ENCODE measurements around the gene PLCH1.
"Not testable (repeated sequence)": the region's sequence is repeated elsewhere in the genome, so short reads cannot be mapped to it uniquely, and the experiment has no call there.

The PLCH1 gene

GRCh38 chr3:155404486-155404885 lies 340.4 kb downstream of the PLCH1 start (continued):
- TF ChIP-seq ZNF624 (tag by site-specific recombination; IDR thresholded peaks at IDR 0.05) = no peak

GRCh38 chr3:155402656-155403055 lies 342.2 kb downstream of the PLCH1 start:
- ChIA-PET POLR2A (no interaction called here), CTCF (no interaction called here)
- TF ChIP-seq ZNF2 (tag by site-specific recombination; IDR thresholded peaks at IDR 0.05) (no peak), ZEB2 (tag by site-specific recombination; IDR thresholded peaks at IDR 0.05) (no peak), ZNF175 (tag by site-specific recombination; IDR thresholded peaks at IDR 0.05) (no peak), ZNF140 (tag by site-specific recombination; IDR thresholded peaks at IDR 0.05) (no peak), ZNF600 (tag by site-specific recombination; IDR thresholded peaks at IDR 0.05) (no peak), ZBTB8A (tag by site-specific recombination; IDR thresholded peaks at IDR 0.05) (no peak), PRDM4 (tag by site-specific recombination; IDR thresholded peaks at IDR 0.05) (no peak)
- Histone ChIP-seq H3K27ac (ENCODE audit: extremely low read depth, low read depth, low read length) (no peak overlapping the region), H3K4me1 (ENCODE audit: control insufficient read depth, insufficient read depth, low read length) (no peaks in the 10 kb centered on the region), H3K36me3 (ENCODE audit: control insufficient read depth in 2 of 2, insufficient read depth in 1 of 2, low read length in 2 of 2) (no peaks in the 10 kb centered on the region), H3K4me3 (ENCODE audit: low read depth, low read length) (no peak overlapping the region), H3K9me3 (ENCODE audit: control insufficient read depth, insufficient read depth, low read depth, low read length) (no peaks in the 10 kb centered on the region)

- Histone ChIP-seq H3K4me3 (ENCODE audit: low read depth, low read length) (no peak overlapping the region), H3K27ac (ENCODE audit: extremely low read depth, low read depth, low read length) (no peak overlapping the region), H3K4me1 (ENCODE audit: control insufficient read depth, insufficient read depth, low read length) (no peaks in the 10 kb centered on the region), H3K36me3 (ENCODE audit: control insufficient read depth in 2 of 2, insufficient read depth in 1 of 2, low read length in 2 of 2) (no peaks in the 10 kb centered on the region), H3K9me3 (ENCODE audit: control insufficient read depth, insufficient read depth, low read depth, low read length) (no peaks in the 10 kb centered on the region)
- POLR2A ChIA-PET = no interaction called here
- CTCF ChIA-PET = no interaction called here
- no peak for TF ChIP-seq ZFP3 (tag by site-specific recombination; IDR thresholded peaks at IDR 0.05; ENCODE audit: low read depth)
- no peak for TF ChIP-seq ZNF248 (tag by site-specific recombination; IDR thresholded peaks at IDR 0.05)
- no peak for TF ChIP-seq ZNF621 (tag by site-specific recombination; IDR thresholded peaks at IDR 0.05)
- TF ChIP-seq ZNF169 (tag by site-specific recombination; IDR thresholded peaks at IDR 0.05) = no peak
- TF ChIP-seq ZFP41 (tag by site-specific recombination; IDR thresholded peaks at IDR 0.05; ENCODE audit: borderline replicate concordance) = no peak
- no peak for TF ChIP-seq ZNF555 (tag by site-specific recombination; conservative IDR thresholded peaks at IDR 0.05)
- no peak for TF ChIP-seq IKZF3 (tag by site-specific recombination; IDR thresholded peaks at IDR 0.05)
- TF ChIP-seq ZNF624 (tag by site-specific recombination; IDR thresholded peaks at IDR 0.05) = no peak
- TF ChIP-seq ZNF10 (tag by site-specific recombination; IDR thresholded peaks at IDR 0.05) = no peak
- no peak for TF ChIP-seq MZF1 (tag by site-specific recombination; IDR thresholded peaks at IDR 0.05; ENCODE audit: borderline replicate concordance)
- TF ChIP-seq WT1 (tag by site-specific recombination; IDR thresholded peaks at IDR 0.05) = no peak
Observed at GRCh38 chr3:155398046-155398445, 346.8 kb downstream of the PLCH1 start.

GRCh38 chr3:155394896-155395295 lies 350.0 kb downstream of the PLCH1 start:
- POLR2A ChIA-PET; H3K9me3 ChIP-seq (ENCODE audit: control insufficient read depth, insufficient read depth, low read depth, low read length); H3K36me3 ChIP-seq (ENCODE audit: control insufficient read depth in 2 of 2, insufficient read depth in 1 of 2, low read length in 2 of 2); H3K4me1 ChIP-seq (ENCODE audit: control insufficient read depth, insufficient read depth, low read length); H3K27ac ChIP-seq (ENCODE audit: extremely low read depth, low read depth, low read length); CTCF ChIA-PET; H3K4me3 ChIP-seq (ENCODE audit: low read depth, low read length): not testable (repeated sequence)
- 0 out of 2 replicates have a peak, but pooled peaks have one; percentile 31 for TF ChIP-seq ZNF580 (tag by site-specific recombination; IDR thresholded peaks at IDR 0.05)
- TF ChIP-seq ZNF146 (tag by site-specific recombination; IDR thresholded peaks at IDR 0.05) = peak; percentile 90
